ENCODE measurements around the gene GTF3C4. TPM values are rescaled to one million over a fixed set of nuclear protein-coding genes. Genes with fewer than 3 reads are reported as not detected.

The GTF3C4 gene
- polyA plus RNA-seq, 1 donor, result 13.7 TPM

DNA sequence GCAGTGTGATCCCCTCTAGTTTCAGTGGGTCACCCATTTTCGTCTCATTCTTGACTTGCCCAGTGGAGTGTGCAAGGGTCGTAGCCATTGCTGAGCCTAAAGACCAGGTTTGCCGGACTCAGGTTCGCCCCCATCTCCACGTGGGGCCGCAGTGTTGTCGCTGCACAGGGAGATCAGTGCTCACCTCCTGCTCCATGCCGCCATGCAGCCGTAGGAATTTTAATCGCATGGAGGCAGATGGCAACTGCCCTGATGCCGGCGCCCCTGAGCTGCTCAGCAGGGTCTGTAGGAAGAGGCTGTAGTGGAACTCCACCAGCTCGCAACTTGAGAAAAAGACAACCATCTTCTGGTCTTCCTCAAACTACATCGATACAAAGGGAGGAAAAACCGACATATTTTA lies 24.6 kb upstream of the GTF3C4 start:
- Histone ChIP-seq H3K27ac (ENCODE audit: low read length) (no peak overlapping the region), H3K9me3 (ENCODE audit: control insufficient read depth, low read depth, low read length) (no peaks in the 10 kb centered on the region), H3K4me1 (ENCODE audit: control insufficient read depth, insufficient read depth, low read length) (no peaks in the 10 kb centered on the region), H3K4me3 (ENCODE audit: low read length) (no peak overlapping the region), H3K27me3 (ENCODE audit: control insufficient read depth, insufficient read depth, low read length) (no peaks in the 10 kb centered on the region), H3K36me3 (ENCODE audit: control insufficient read depth, insufficient read depth, low read length) (peaks cover 79% of the 10 kb centered on the region)
- no peak for DNase-seq
- 60% methylated on average over 1 of the region's 15 CpGs for WGBS (ENCODE audit: insufficient coverage, low lambda C conversion rate)

DNA sequence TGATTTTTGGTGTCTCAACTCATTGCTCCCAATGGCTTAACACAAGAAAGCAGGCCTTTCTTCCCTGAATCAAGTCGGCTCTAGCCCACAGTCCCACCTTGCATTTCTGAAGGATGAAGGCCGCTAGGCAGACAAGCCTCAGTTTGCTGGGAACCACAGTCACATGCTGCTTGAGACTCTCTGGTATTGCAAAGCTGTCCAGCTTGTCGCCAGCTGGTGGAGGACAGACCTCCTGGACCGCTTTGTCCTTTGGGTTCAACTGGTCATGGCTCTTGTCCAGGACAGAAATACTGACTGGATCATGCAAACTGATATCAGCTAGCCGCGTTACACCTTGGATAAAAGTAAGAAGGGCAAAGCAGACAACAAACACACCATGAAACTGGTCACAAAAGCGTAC lies 23.5 kb upstream of the GTF3C4 start:
- H3K9me3 ChIP-seq (ENCODE audit: control insufficient read depth, low read depth, low read length), result no peaks in the 10 kb centered on the region
- WGBS (ENCODE audit: insufficient coverage, low lambda C conversion rate), result 100% methylated on average over 1 of the region's 7 CpGs
- peaks cover 75% of the 10 kb centered on the region for H3K36me3 ChIP-seq (ENCODE audit: control insufficient read depth, insufficient read depth, low read length)
- H3K27ac ChIP-seq (ENCODE audit: low read length), result no peak overlapping the region
- H3K4me1 ChIP-seq (ENCODE audit: control insufficient read depth, insufficient read depth, low read length), result no peaks in the 10 kb centered on the region
- H3K27me3 ChIP-seq (ENCODE audit: control insufficient read depth, insufficient read depth, low read length), result no peaks in the 10 kb centered on the region
- H3K4me3 ChIP-seq (ENCODE audit: low read length), result no peak overlapping the region
- DNase-seq, result no peak

DNA sequence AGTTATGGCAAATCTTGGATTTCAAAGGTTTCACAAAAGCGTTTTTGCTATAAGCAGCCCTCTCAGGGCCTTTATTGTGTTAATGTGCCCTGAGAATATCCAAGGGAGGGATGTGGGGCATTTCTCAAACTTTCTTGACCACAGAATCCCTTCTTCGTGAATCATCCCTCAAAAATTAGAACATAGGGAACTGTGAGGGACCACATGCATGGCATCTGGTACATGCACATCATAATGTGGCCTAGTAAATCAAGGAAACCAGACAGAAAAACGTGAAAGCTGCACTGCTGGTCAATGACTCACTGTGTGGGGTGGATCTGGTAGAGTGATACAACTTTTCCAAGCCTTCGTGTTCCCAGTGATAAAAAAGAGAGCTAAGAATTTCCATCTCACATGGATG lies 22.9 kb upstream of the GTF3C4 start:
- no peak overlapping the region for H3K4me3 ChIP-seq (ENCODE audit: low read length)
- no peak for DNase-seq
- H3K9me3 ChIP-seq (ENCODE audit: control insufficient read depth, low read depth, low read length), result no peaks in the 10 kb centered on the region
- 80% methylated on average over 1 of the region's 4 CpGs for whole genome bisulfite sequencing (ENCODE audit: insufficient coverage, low lambda C conversion rate)
- no peak overlapping the region for H3K27ac ChIP-seq (ENCODE audit: low read length)
- peaks cover 73% of the 10 kb centered on the region for H3K36me3 ChIP-seq (ENCODE audit: control insufficient read depth, insufficient read depth, low read length)
- no peaks in the 10 kb centered on the region for H3K4me1 ChIP-seq (ENCODE audit: control insufficient read depth, insufficient read depth, low read length)
- H3K27me3 ChIP-seq (ENCODE audit: control insufficient read depth, insufficient read depth, low read length), result no peaks in the 10 kb centered on the region

DNA sequence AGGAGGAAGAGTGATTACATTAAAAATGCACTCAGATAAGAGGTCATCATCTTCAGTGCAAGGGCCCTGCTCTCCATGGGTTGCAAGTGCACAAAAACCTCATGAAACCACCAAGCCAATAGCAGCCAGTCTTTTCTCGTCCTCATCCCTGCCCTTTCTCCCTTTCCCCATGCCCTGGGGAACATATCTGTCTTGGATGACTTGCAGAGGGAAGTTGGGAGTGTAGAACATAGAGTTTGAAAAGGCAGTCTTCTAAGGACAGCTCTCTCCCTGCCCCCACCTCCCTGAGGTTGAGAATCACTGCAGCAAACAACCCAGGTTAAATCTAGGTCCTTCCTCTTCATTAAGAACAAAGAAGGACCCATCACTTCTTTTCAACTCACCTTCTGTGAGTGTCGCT lies 22.5 kb upstream of the GTF3C4 start:
- Histone ChIP-seq H3K9me3 (ENCODE audit: control insufficient read depth, low read depth, low read length) (no peaks in the 10 kb centered on the region), H3K27me3 (ENCODE audit: control insufficient read depth, insufficient read depth, low read length) (no peaks in the 10 kb centered on the region), H3K27ac (ENCODE audit: low read length) (no peak overlapping the region), H3K4me1 (ENCODE audit: control insufficient read depth, insufficient read depth, low read length) (no peaks in the 10 kb centered on the region), H3K36me3 (ENCODE audit: control insufficient read depth, insufficient read depth, low read length) (peaks cover 74% of the 10 kb centered on the region), H3K4me3 (ENCODE audit: low read length) (no peak overlapping the region)
- DNase-seq, result no peak
- no CpG with 5 or more reads among the region's 2 CpGs for WGBS (ENCODE audit: insufficient coverage, low lambda C conversion rate)

DNA sequence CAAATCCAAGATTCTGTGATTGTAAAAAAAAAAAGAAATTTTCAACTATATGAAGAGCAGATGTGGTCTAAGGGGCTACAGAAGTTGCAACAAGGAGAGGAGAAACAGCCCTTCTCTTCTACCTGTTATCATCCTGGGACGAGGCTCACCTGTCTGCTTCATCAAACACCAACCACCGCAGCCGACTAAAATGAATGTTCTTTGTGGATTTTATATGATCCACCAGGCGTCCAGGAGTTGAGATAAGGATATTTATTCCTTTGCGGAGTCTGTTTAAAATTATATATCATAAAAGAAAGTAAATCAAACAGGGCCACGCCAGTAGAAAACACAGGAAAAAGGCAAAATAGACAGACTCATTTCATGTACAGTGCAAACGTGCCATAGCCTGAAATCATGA lies 22.0 kb upstream of the GTF3C4 start:
- Histone ChIP-seq H3K27me3 (ENCODE audit: control insufficient read depth, insufficient read depth, low read length) (no peaks in the 10 kb centered on the region), H3K27ac (ENCODE audit: low read length) (no peak overlapping the region), H3K4me1 (ENCODE audit: control insufficient read depth, insufficient read depth, low read length) (no peaks in the 10 kb centered on the region), H3K9me3 (ENCODE audit: control insufficient read depth, low read depth, low read length) (no peaks in the 10 kb centered on the region), H3K4me3 (ENCODE audit: low read length) (no peak overlapping the region), H3K36me3 (ENCODE audit: control insufficient read depth, insufficient read depth, low read length) (peaks cover 70% of the 10 kb centered on the region)
- 59% methylated on average over 4 of the region's 7 CpGs for WGBS (ENCODE audit: insufficient coverage, low lambda C conversion rate)
- no peak for DNase-seq

DNA sequence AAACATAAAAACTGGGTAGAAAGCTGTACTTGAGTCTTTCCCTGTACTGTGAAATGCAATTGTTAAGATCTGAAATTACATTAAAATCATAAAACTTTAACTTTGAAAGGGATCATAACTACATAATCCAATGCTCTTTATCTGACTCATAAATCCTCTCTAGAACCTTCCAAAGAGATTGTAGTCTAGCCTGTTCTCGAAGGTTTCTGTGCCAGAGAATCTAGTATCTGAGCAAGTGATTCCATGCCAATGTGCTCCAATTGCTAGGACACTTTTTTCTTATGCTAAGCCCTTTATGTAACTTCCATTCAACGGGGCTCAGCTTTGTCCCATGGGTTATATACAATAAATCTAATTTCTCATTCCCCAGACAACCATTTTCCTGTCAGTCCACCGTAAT lies 21.6 kb upstream of the GTF3C4 start:
- WGBS (ENCODE audit: insufficient coverage, low lambda C conversion rate), result 100% methylated on average over 2 of the region's 3 CpGs
- Histone ChIP-seq H3K27me3 (ENCODE audit: control insufficient read depth, insufficient read depth, low read length) (no peaks in the 10 kb centered on the region), H3K9me3 (ENCODE audit: control insufficient read depth, low read depth, low read length) (no peaks in the 10 kb centered on the region), H3K27ac (ENCODE audit: low read length) (no peak overlapping the region), H3K4me3 (ENCODE audit: low read length) (no peak overlapping the region), H3K36me3 (ENCODE audit: control insufficient read depth, insufficient read depth, low read length) (peaks cover 66% of the 10 kb centered on the region), H3K4me1 (ENCODE audit: control insufficient read depth, insufficient read depth, low read length) (no peaks in the 10 kb centered on the region)
- DNase-seq, result no peak

DNA sequence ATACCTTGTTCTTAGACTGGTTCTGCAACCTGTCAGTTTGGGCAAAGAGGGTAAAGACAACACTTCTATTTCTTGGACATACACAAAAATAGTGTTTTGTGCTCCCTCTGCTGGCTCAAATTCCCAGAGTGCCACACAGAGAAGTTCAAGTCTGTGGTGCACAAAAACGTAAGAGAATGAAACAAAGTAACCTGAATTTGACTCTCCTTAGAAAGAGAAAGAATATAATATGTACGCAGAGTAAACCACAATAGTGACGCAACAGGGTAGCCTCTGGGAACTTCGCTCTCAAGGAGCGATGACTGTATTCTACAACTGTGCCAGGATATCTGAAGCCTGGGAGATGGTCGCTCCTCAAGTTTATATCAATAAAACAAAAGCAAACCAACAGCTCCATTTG lies 19.0 kb upstream of the GTF3C4 start:
- Histone ChIP-seq H3K4me3 (ENCODE audit: low read length) (no peak overlapping the region), H3K9me3 (ENCODE audit: control insufficient read depth, low read depth, low read length) (no peaks in the 10 kb centered on the region), H3K4me1 (ENCODE audit: control insufficient read depth, insufficient read depth, low read length) (no peaks in the 10 kb centered on the region), H3K27me3 (ENCODE audit: control insufficient read depth, insufficient read depth, low read length) (no peaks in the 10 kb centered on the region), H3K27ac (ENCODE audit: low read length) (no peak overlapping the region), H3K36me3 (ENCODE audit: control insufficient read depth, insufficient read depth, low read length) (peaks cover 52% of the 10 kb centered on the region)
- 40% methylated on average over 1 of the region's 6 CpGs for WGBS (ENCODE audit: insufficient coverage, low lambda C conversion rate)
- no peak for DNase-seq

DNA sequence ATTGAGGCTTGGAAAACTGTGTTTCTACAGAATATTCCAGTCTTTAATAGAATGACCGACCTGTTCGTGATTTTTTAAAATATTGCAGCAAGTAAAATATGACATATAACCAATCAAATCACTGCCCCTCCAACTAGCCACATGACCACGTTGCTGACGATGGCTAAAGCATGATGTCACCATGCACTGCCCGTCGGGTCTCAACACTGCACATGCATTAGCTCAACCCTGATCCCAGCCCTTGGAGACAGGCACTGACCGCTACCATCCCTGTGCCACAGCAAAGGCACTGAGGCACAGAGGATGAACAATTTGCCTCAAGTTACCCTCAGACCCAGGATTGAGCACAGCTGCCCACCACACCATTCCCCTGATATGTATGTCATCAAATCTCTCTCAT lies 14.0 kb upstream of the GTF3C4 start:
- Histone ChIP-seq H3K4me1 (ENCODE audit: control insufficient read depth, insufficient read depth, low read length) (no peaks in the 10 kb centered on the region), H3K27ac (ENCODE audit: low read length) (no peak overlapping the region), H3K27me3 (ENCODE audit: control insufficient read depth, insufficient read depth, low read length) (no peaks in the 10 kb centered on the region), H3K36me3 (ENCODE audit: control insufficient read depth, insufficient read depth, low read length) (peaks cover 46% of the 10 kb centered on the region), H3K4me3 (ENCODE audit: low read length) (no peak overlapping the region), H3K9me3 (ENCODE audit: control insufficient read depth, low read depth, low read length) (no peaks in the 10 kb centered on the region)
- DNase-seq, result no peak
- no CpG with 5 or more reads among the region's 7 CpGs for WGBS (ENCODE audit: insufficient coverage, low lambda C conversion rate)

DNA sequence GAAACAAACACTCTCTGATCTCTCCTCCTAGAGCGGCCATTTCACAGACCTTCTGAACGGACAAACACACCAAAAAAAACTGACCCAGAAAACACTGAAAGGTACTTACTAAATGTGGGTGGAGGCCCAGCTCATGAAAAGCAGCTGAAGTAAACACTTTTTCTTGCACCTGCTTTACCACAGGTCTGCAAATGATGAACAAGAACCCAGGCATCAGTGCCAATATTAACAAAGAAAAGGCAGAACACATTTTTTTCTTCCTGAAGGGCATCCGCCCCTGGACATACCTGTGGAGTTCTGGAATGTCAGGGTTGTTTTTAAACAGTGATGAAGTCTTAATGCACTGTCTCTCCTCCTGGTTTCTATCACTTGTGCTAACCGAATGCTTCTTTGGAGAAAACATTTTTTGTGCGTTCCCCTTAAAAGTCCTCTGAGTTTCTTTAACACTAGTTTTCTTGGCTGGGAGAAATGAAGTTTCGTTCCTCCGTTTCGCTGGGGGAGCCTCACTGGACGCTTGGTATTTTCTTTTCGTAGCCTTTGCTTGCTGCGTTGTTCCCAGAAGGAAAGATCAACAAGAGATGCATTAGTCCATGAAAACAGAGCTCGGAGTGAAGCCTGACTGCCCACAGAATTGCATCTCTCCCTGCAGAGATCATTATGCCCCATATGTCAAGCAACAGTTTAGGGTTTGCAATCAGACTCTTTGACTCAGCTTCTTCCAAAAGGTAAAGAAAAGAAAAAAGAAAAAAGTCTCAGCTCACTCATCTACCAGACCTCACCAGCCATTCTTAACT lies 7.9 kb upstream of the GTF3C4 start:
- no peaks in the 10 kb centered on the region for H3K4me1 ChIP-seq (ENCODE audit: control insufficient read depth, insufficient read depth, low read length)
- no peaks in the 10 kb centered on the region for H3K9me3 ChIP-seq (ENCODE audit: control insufficient read depth, low read depth, low read length)
- H3K27ac ChIP-seq (ENCODE audit: low read length), result no peak overlapping the region
- H3K27me3 ChIP-seq (ENCODE audit: control insufficient read depth, insufficient read depth, low read length), result no peaks in the 10 kb centered on the region
- H3K36me3 ChIP-seq (ENCODE audit: control insufficient read depth, insufficient read depth, low read length), result peaks cover 40% of the 10 kb centered on the region
- DNase-seq, result no peak
- 96% methylated on average over 5 of the region's 12 CpGs for WGBS (ENCODE audit: insufficient coverage, low lambda C conversion rate)
- H3K4me3 ChIP-seq (ENCODE audit: low read length), result no peak overlapping the region

DNA sequence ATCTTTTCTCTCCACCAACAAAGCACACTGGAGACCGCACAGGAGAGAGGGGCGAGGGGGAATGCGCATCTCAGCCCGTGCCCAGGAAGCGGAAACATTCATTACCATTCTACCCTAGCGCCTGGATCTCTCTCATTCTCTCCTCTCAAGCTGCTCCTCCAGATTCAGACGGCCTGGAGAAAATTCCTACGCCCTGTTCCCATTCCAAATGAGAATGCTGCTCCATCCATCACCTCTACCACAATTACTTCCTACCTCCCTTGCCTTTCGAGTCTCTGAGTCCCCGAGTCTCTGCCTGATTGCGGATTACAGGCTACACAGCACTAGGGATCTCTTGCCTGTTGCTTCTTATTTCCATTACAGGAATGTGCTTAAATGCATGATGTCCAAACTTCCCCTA lies 7.1 kb upstream of the GTF3C4 start:
- Histone ChIP-seq H3K9me3 (ENCODE audit: control insufficient read depth, low read depth, low read length) (no peaks in the 10 kb centered on the region), H3K27ac (ENCODE audit: low read length) (no peak overlapping the region), H3K4me1 (ENCODE audit: control insufficient read depth, insufficient read depth, low read length) (no peaks in the 10 kb centered on the region), H3K27me3 (ENCODE audit: control insufficient read depth, insufficient read depth, low read length) (no peaks in the 10 kb centered on the region), H3K4me3 (ENCODE audit: low read length) (no peak overlapping the region), H3K36me3 (ENCODE audit: control insufficient read depth, insufficient read depth, low read length) (peaks cover 36% of the 10 kb centered on the region)
- no peak for DNase-seq
- WGBS (ENCODE audit: insufficient coverage, low lambda C conversion rate), result 75% methylated on average over 2 of the region's 11 CpGs

DNA sequence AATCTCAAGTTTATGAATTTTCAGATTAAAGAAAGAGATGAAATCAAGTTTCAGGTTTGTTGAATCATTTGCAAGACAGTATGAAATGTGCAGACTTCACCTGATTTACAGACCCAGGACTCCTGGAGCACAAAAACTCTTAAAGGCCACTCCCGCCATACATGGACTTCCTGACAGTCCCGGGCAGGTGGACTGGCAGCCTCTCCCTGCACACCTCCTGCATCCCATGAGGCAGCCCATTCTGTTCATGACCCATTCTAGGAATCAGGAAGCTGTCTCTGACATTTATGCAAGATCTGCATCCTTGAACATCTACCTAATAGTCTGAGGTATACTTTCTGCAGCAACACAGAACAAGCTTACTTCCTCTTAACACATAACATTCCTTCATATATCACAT lies 6.4 kb upstream of the GTF3C4 start:
- no peak overlapping the region for H3K27ac ChIP-seq (ENCODE audit: low read length)
- H3K27me3 ChIP-seq (ENCODE audit: control insufficient read depth, insufficient read depth, low read length), result no peaks in the 10 kb centered on the region
- no peaks in the 10 kb centered on the region for H3K9me3 ChIP-seq (ENCODE audit: control insufficient read depth, low read depth, low read length)
- no CpG with 5 or more reads among the region's 2 CpGs for WGBS (ENCODE audit: insufficient coverage, low lambda C conversion rate)
- H3K4me3 ChIP-seq (ENCODE audit: low read length), result no peak overlapping the region
- H3K36me3 ChIP-seq (ENCODE audit: control insufficient read depth, insufficient read depth, low read length), result peaks cover 31% of the 10 kb centered on the region
- no peak for DNase-seq
- no peaks in the 10 kb centered on the region for H3K4me1 ChIP-seq (ENCODE audit: control insufficient read depth, insufficient read depth, low read length)

All from large intestine (tissue), 3 donors.